PC-3 (cell line): ENCODE results near the gene PELI2.

Experiments used
- CTCF ChIP-seq: fragments of 300-600 bp; sonication (generic); conservative IDR thresholded peaks from 2 replicates; pipeline ENCODE4 v1.5.1; 2017; ENCODE audit warnings: antibody characterized with exemption, low read depth, mild to moderate bottlenecking, low read length
- EZH2 ChIP-seq: fragments of 300-600 bp; sonication (generic); IDR thresholded peaks from one replicate; pipeline ENCODE4 v1.6.1; 2017; ENCODE audit warnings: antibody characterized with exemption, mild to moderate bottlenecking, low read length; ENCODE audit not compliant: unreplicated experiment
- EZH2phosphoT487 ChIP-seq: fragments of 300-600 bp; sonication (generic); IDR thresholded peaks from 2 replicates; pipeline ENCODE4 v1.6.1; 2018; ENCODE audit warnings: mild to moderate bottlenecking, antibody characterized with exemption, low read length, borderline replicate concordance

- TF ChIP-seq CTCF (no peak), EZH2 (no peak), EZH2phosphoT487 (no peak)
Measured at GRCh38 chr14:56102941-56103340, 15.3 kb upstream of the PELI2 start.
